ENCODE data around the gene KIF13A.
A peak's percentile ranks its signal among the peaks of the same experiment; 100 is the strongest.
"Not testable (repeated sequence)": the region's sequence is repeated elsewhere in the genome, so short reads cannot be mapped to it uniquely, and the experiment has no call there.

KIF13A gene

DNA sequence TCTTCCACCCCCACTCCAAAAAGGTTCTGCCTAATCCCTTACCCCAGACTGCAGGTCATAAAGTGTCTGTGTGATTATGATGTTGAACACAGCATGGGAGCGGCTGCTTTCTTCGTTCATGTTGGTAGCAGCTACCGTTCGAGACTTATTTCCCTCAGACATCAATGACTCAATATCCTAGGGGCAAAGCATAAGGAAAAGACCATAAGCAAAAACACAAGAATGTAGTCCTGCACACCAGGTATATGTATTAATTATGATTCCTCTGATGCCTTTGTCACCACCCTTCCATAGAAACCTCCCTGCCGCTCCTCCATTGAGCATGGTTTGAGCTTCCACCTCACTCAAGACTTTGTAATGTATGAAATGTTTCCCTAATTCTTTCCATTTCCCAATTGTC, 137.2 kb downstream of the KIF13A start:
- no peak for DNase-seq (ENCODE audit: low read depth)
- no peak overlapping the region for H3K4me3 ChIP-seq (ENCODE audit: low read length)
- TF ChIP-seq, protein P1, sequence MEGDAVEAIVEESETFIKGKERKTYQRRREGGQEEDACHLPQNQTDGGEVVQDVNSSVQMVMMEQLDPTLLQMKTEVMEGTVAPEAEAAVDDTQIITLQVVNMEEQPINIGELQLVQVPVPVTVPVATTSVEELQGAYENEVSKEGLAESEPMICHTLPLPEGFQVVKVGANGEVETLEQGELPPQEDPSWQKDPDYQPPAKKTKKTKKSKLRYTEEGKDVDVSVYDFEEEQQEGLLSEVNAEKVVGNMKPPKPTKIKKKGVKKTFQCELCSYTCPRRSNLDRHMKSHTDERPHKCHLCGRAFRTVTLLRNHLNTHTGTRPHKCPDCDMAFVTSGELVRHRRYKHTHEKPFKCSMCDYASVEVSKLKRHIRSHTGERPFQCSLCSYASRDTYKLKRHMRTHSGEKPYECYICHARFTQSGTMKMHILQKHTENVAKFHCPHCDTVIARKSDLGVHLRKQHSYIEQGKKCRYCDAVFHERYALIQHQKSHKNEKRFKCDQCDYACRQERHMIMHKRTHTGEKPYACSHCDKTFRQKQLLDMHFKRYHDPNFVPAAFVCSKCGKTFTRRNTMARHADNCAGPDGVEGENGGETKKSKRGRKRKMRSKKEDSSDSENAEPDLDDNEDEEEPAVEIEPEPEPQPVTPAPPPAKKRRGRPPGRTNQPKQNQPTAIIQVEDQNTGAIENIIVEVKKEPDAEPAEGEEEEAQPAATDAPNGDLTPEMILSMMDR (conservative IDR thresholded peaks at IDR 0.05; ENCODE audit: low read depth, low read length): no peak

DNA sequence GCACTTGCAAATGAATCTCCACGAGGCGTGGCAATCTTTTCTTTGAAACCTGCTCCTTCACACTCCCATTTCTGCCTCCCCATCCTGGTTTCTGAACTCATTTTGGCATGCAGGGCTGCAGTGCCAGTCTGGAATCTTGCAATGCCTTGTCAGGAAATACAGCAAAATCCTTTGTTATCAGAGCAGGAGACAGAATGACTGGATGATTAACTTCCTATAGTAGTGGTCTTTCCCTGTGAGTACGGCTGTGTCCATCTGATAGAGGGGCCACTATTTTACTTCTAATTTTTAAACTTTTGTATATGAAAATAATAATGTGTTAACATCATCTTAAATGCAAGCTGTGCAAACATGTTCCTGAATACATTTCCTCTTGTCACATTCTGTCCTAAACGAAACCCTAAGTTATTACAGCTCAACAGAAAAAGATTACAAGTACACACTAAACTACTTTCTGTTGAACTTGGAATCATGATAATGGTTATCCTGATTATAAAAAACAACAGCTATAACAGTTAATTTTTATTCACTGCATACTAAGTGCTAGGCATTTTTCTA, 140.2 kb downstream of the KIF13A start:
- no peak for DNase-seq (ENCODE audit: low read depth)
- no peak overlapping the region for H3K4me3 ChIP-seq (ENCODE audit: low read length)
- TF ChIP-seq, protein P1 (conservative IDR thresholded peaks at IDR 0.05; ENCODE audit: low read depth, low read length): no peak

DNA sequence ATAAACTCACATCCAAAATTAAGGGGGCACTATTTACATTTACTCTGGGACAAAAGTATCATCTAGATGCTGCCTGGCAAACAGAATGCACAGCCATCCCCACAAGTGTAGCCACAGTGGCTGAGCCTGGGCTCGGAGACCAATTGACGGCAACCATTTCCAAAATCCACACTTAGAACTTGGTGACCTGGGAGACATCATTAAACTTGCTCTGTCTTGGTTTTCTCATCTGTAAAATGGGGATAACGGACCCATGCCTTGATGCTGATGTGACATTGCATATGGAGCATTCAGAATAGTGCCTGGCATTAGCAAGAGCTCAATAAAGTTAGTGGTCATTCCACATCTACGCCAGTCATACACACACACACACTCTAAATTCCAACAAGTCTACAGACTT, 140.7 kb downstream of the KIF13A start:
- no peak overlapping the region for H3K4me3 ChIP-seq (ENCODE audit: low read length)
- no peak for DNase-seq (ENCODE audit: low read depth)
- TF ChIP-seq, protein P1 (conservative IDR thresholded peaks at IDR 0.05; ENCODE audit: low read depth, low read length): no peak

DNA sequence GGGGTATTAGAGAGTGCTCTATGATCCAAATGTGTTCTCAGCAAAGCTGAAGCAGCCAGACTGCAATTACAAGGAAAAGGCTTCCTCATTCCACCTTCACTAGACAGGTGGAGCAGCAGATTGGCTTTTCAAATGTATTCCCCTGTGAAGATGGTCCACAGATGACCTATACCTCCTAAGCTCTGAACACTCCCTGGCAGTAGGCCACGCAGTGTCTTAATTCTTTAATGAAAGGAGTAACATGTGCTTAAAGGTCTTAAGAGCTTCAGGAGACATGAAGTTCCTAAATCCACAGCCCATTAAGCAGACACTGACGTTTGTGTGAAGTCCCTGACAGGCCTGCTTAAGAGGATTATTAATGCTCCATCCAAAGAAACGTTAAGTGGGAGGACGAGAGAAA, 141.8 kb downstream of the KIF13A start:
- DNase-seq (ENCODE audit: low read depth): peak; percentile 74
- no peak overlapping the region for H3K4me3 ChIP-seq (ENCODE audit: low read length)
- TF ChIP-seq, protein P1 (conservative IDR thresholded peaks at IDR 0.05; ENCODE audit: low read depth, low read length): no peak

DNA sequence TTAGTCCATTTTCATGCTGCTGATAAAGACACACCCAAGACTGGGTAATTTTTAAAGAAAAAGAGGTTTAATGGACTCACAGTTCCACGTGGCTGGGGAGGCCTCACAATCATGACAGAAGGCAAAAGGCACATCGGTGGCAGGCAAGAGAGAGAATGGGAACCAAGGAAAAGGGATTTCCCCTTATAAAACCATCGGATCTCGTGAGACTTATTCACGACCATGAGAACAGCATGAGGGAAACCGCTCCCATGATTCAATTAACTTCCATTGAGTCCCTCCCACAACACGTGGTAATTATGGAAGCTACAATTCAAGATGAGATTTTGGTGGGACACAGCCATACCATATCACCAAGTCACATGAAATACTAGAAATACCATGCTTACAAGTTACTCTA, 142.5 kb downstream of the KIF13A start:
- H3K4me3 ChIP-seq (ENCODE audit: low read length); DNase-seq (ENCODE audit: low read depth): not testable (repeated sequence)

DNA sequence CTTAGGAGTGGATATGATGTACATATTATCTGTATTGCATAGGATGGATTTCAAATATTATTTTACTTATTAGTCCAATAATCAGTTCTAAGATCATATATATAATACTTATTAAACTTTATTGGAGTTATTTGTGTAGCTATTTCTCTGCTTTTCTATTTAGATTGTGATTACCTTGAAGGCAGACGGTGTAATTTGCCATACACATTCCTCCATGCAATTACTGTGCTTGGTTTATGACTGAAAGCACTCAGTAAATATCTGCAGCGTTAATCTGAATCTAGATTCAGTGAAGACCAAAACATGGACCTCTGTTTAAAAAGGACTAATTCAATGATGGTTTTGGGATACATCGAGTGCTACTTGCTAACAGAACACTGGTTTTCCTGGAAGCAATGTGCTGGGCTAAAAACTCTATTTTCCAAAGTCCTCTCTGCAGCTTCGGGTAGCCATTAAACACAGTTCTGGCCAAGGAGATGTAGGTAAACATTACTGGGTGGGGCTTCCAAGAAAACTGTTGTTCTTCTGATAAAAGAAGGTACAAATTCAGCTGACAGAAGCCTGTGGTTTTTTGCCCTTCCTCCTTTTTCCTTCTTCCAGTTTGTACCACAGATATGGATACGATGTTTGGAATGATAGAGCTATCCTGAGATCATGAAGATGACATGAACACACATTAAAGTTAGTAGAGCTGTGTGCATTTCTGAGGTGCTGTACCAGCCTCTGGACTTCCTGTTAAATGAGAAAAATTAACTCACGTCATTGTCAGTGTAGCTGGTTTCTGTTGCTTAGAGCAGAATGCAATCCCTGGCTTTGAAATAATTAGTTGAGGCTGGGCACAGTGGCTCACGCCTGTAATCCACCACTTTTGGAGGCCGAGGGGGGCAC, 144.3 kb downstream of the KIF13A start:
- DNase-seq (ENCODE audit: low read depth): no peak
- H3K4me3 ChIP-seq (ENCODE audit: low read length): no peak overlapping the region
- TF ChIP-seq, protein P1 (conservative IDR thresholded peaks at IDR 0.05; ENCODE audit: low read depth, low read length): no peak

DNA sequence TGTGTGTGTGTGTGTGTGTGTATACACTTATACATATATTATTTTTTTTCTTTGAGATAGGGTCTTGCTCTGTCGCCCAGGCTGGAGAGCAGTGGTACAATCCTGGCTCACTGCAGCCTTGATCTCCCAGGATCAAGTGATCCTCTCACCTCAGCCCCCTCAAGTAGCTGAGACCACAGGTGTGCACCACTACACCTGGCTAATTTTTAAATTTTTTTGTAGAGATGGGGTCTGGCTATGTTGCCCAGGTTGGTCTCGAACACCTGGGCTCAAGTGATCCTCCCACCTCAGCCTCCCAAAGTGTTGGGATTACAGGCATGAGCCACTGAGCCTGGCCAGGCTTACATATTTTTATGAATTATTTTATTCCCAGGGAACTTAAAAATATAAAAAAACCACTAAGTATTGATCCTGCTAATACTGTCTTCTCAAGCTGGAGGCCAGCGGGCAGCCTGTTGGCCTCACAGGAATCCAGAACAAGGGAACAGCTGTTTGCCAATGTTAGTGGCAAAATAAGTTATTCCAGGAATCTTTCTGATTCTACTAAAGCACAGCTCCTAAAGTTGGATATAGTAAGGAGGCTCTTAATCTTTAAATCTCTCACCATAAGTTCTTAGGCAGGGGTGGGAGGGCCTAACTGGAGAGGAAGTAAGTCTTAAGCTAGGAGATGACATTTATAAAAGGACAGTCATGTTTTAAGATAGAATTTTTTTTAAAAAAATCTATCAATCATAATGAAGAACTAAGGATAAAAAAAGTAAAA, 145.2 kb downstream of the KIF13A start:
- H3K4me3 ChIP-seq (ENCODE audit: low read length): no peak overlapping the region
- TF ChIP-seq, protein P1 (conservative IDR thresholded peaks at IDR 0.05; ENCODE audit: low read depth, low read length): no peak
- DNase-seq (ENCODE audit: low read depth): peak; percentile 75
